Mucosa of descending colon (tissue), 3 donors: ENCODE data around the gene ATG9A. TPM values are rescaled to one million over a fixed set of nuclear protein-coding genes. Genes with fewer than 3 reads are reported as not detected.

Experiments used
- ATAC-seq: fragments of 200-7000 bp; cut with Tn5 transposase; one replicate; pipeline ENCODE4 v1.9.1; 2020; ENCODE audit warnings: mild to moderate bottlenecking, moderate library complexity
- DNase-seq, 3 donors: peaks; one replicate each; pipeline ENCODE4 v3.0.0-alpha.2; 2020
- H3K36me3 ChIP-seq: fragments of 200-600 bp; one replicate; pipeline ENCODE4 v1.8.0; 2021; ENCODE audit warnings: low read depth, mild to moderate bottlenecking
- H3K4me1 ChIP-seq: fragments of 200-600 bp; one replicate; pipeline ENCODE4 v1.8.0; 2021; ENCODE audit warnings: low read depth, mild to moderate bottlenecking
- H3K4me3 ChIP-seq: fragments of 200-600 bp; one replicate; pipeline ENCODE4 v1.8.0; 2021; ENCODE audit warnings: mild to moderate bottlenecking
- H3K9me3 ChIP-seq: fragments of 200-600 bp; one replicate; pipeline ENCODE4 v1.8.0; 2021; ENCODE audit warnings: mild to moderate bottlenecking
- intact Hi-C, 2 donors: fragments of 100-400 bp; cut with DNase I in 1 of 2; cut with micrococcal nuclease in 1 of 2; formaldehyde crosslinking; loops; one replicate each; pipeline versions ENCODE4 v1.11.0 to v1.11.1; 2022; cut with DNase I, micrococcal nuclease
- total RNA-seq, 3 donors: library from RNA; stranded (reverse); fragmentation: NEBNext Ultra II Directional in 2 of 3; extraction: Animal tissue kit (Norgen Biotek cat#: 25700) in 2 of 3; gene quantifications; one replicate each; pipeline versions ENCODE4 v1.2.1 to v1.2.4, GENCODE V29; 2021 to 2023
- TF ChIP-seq, protein P1 (sequence below): fragments of 200-600 bp; IDR thresholded peaks from one replicate; pipeline ENCODE4 v1.8.0; 2022; ENCODE audit warnings: antibody characterized with exemption, mild to moderate bottlenecking
- donor health status: DM: no; HTN: no; CAD: no; lungs with moderate emphysema.
- donor health status: DM: no; HTN: no; CAD: no.
- donor health status: DM: no; HTN: yes; CAD: no.

The ATG9A gene
- total RNA-seq, 3 donors from 2014 or later, result 51.9 to 74.3 (median 63.4) TPM

DNA sequence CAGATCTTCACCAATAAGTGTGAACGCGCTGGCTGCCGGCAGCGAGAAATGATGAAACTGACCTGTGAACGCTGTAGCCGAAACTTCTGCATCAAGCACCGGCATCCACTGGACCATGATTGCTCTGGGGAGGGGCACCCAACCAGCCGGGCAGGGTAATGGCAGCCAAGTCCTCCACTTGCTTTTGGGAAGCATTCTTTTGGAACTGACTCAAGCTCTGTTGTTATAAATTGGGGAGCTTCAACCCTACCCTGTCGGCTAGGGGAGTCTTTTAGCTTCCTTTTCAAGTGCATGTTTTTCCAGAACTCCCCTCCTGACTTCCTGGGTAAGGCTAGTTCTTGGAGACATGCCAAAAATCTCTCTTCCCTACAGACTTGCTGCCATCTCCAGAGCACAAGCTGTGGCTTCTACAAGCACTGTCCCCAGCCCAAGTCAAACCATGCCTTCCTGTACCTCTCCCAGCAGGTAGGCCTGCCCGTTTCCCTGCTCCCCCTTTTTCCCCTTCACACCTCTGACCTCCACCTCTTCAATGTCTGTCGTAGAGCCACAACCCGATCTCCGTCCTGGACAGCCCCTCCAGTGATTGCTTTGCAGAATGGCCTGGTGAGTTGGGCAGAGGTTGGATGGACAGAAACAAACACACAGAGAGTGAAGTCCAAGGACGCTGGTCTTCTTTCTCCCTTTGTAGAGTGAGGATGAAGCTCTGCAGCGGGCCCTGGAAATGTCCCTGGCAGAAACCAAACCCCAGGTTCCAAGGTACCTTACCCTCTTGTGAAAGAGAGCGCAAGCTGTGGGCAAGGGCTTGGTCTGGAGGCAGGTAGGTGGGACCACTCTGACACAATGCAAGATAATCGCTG lies 21.3 kb downstream of the ATG9A start:
- DNase-seq, result no peak

GRCh38 chr2:219207134-219207883 lies 22.1 kb downstream of the ATG9A start:
- intact Hi-C loops, result no loop called here
- no peak for ATAC-seq

More for the DNA sequence above, 21.3 kb downstream of the ATG9A start:
- TF ChIP-seq, protein P1, sequence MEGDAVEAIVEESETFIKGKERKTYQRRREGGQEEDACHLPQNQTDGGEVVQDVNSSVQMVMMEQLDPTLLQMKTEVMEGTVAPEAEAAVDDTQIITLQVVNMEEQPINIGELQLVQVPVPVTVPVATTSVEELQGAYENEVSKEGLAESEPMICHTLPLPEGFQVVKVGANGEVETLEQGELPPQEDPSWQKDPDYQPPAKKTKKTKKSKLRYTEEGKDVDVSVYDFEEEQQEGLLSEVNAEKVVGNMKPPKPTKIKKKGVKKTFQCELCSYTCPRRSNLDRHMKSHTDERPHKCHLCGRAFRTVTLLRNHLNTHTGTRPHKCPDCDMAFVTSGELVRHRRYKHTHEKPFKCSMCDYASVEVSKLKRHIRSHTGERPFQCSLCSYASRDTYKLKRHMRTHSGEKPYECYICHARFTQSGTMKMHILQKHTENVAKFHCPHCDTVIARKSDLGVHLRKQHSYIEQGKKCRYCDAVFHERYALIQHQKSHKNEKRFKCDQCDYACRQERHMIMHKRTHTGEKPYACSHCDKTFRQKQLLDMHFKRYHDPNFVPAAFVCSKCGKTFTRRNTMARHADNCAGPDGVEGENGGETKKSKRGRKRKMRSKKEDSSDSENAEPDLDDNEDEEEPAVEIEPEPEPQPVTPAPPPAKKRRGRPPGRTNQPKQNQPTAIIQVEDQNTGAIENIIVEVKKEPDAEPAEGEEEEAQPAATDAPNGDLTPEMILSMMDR, result no peak
- Histone ChIP-seq H3K9me3 (no peaks in the 10 kb centered on the region), H3K36me3 (no peaks in the 10 kb centered on the region), H3K4me3 (no peak overlapping the region), H3K4me1 (peaks cover 14% of the 10 kb centered on the region)
- ATAC-seq, result no peak
- intact Hi-C loops, result no loop called here

DNA sequence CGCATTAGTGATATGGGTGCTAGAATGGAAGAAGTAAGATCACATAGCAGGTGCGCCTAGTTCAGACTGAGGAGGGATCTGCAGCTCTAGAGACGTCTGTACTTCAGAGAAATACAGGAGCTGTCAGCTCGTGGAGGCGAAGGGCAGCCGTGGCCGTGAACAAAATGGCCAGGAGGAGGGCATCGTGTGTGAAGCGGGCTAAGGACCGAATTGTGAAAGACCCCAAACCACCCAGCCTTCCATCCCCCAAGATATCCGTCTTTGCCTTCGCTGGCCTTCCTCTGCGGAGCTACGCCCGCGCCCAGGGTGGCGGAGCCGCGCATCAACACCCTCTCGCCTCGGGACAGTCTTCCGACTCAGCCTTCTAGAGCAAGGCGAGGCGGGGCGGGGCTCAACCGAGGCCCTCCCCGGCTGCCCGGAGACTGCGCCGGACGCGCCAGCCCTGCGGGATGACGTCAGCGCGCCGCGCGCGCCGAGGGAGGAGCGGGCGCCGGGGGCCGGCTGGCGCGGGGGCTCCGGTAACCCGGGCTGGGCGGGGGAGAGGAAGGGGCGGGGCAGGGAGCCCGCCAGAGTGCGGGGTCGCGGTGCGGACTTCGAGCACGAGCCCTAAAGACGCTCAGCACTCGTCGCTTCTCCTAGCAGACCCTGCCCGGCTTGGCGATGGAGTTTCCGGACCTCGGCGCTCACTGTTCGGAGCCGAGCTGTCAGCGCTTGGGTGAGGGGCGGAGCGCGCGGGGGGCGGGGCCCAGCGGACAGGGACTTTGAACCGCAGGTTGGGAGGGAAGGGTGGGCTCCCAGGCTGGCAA lies 22.9 kb downstream of the ATG9A start, which contains the start of gene ZFAND2B:
ZFAND2B (plus strand) TSS at position 455 of the 806 bp plus-strand sequence; CDS start at position 661, 206 bp downstream.
- DNase-seq (peak; percentile 97), ATAC-seq (peak; percentile 97)
- H3K36me3 ChIP-seq, result no peaks in the 10 kb centered on the region
- H3K4me1 ChIP-seq, result peaks cover 14% of the 10 kb centered on the region
- no peaks in the 10 kb centered on the region for H3K9me3 ChIP-seq
- TF ChIP-seq, protein P1, result no peak
- H3K4me3 ChIP-seq, result peak within 1 kb of the TSS; percentile 44
- intact Hi-C loops, result no loop called here

More at GRCh38 chr2:219207134-219207883, 22.1 kb downstream of the ATG9A start:
- peaks cover 14% of the 10 kb centered on the region for H3K4me1 ChIP-seq
- H3K9me3 ChIP-seq, result no peaks in the 10 kb centered on the region
- no peak for DNase-seq
- TF ChIP-seq, protein P1, result no peak
- no peaks in the 10 kb centered on the region for H3K36me3 ChIP-seq
- H3K4me3 ChIP-seq, result peak overlapping the region; percentile 44

GRCh38 chr2:219205981-219206327 lies 23.5 kb downstream of the ATG9A start:
- H3K4me3 ChIP-seq, result no peak overlapping the region
- no peak for DNase-seq
- TF ChIP-seq, protein P1, result no peak
- ATAC-seq, result no peak
- H3K36me3 ChIP-seq, result no peaks in the 10 kb centered on the region
- intact Hi-C loops, result no loop called here
- H3K9me3 ChIP-seq, result no peaks in the 10 kb centered on the region
- H3K4me1 ChIP-seq, result peaks cover 14% of the 10 kb centered on the region

DNA sequence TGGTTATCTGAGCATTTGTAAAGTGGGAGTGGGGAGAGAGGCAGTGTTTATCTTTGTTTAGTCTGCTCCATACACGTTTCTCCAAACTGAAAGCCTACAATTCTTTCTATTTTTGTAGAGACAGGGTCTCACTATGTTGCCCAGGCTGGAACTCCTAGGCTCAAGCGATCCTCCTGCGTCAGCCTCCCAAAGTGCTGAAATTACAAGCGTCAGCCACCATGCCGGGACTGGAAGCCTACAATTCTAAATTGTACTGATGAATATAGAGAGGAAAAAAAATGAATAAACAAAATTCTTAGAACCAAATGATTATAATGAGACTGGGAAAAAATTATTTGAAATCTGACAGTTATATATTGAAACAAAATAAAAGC lies 24.3 kb downstream of the ATG9A start:
- peaks cover 14% of the 10 kb centered on the region for H3K4me1 ChIP-seq
- DNase-seq (no peak), ATAC-seq (no peak)
- no peaks in the 10 kb centered on the region for H3K36me3 ChIP-seq
- TF ChIP-seq, protein P1, result no peak
- intact Hi-C loops, result no loop called here
- H3K9me3 ChIP-seq, result no peaks in the 10 kb centered on the region
- no peak overlapping the region for H3K4me3 ChIP-seq
